AG04450 (cell line): ENCODE results near the gene PRCD. TPM values are rescaled to one million over a fixed set of nuclear protein-coding genes. Genes with fewer than 3 reads are reported as not detected.

Source experiments
- CTCF ChIA-PET: fragments of 300-600, 350-600 bp; formaldehyde crosslinking; extraction: SDS; loops from one replicate; lab custom pipeline; 2022; ENCODE audit warnings: antibody characterized with exemption, inconsistent platforms; lab: Charles Lee
- POLR2A ChIA-PET: fragments of 350-600 bp; formaldehyde crosslinking; extraction: SDS; loops from one replicate; lab custom pipeline; 2021; ENCODE audit warnings: antibody characterized with exemption, inconsistent platforms; lab: Yijun Ruan, JAX
- DNase-seq: peaks from one replicate; pipeline ENCODE4 v3.0.0-alpha.2; 2011; ENCODE audit warnings: low read depth, low spot score
- H3K27ac ChIP-seq: one replicate; pipeline ENCODE4 v1.5.1; 2012; ENCODE audit warnings: low read depth, low read length, control low read depth
- H3K27me3 ChIP-seq: one replicate; pipeline ENCODE4 v1.6.0; 2012; ENCODE audit warnings: low read length; ENCODE audit not compliant: control insufficient read depth, insufficient read depth
- H3K4me3 ChIP-seq: 2 replicates; pipeline ENCODE4 v1.5.1; 2011; ENCODE audit warnings: mild to moderate bottlenecking, low read depth, low read length, control low read depth
- H3K9me3 ChIP-seq: 2 replicates; pipeline ENCODE4 v1.5.1; 2012; ENCODE audit warnings: low read length; ENCODE audit not compliant: control insufficient read depth, insufficient read depth
- polyA minus RNA-seq: library from RNA; depleted of rRNA, polyadenylated mRNA; stranded (reverse); fragments of >200 nt; gene quantifications from 2 replicates; pipeline ENCODE4 v1.2.3, GENCODE V29; 2011; rRNA and poly(A)+ RNA removed
- polyA plus RNA-seq: library from polyadenylated mRNA; depleted of rRNA; stranded (reverse); fragments of >200 nt; gene quantifications from 2 replicates; pipeline ENCODE4 v1.2.3, GENCODE V29; 2011; rRNA removed
- TF ChIP-seq, protein P1 (sequence below): IDR thresholded peaks from 2 replicates; pipeline ENCODE4 v1.5.1; 2011; ENCODE audit warnings: low read depth, low read length, control low read depth, inconsistent platforms

The PRCD gene, protein sequence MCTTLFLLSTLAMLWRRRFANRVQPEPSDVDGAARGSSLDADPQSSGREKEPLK
- 0.69 and 1.9 TPM in 2 replicates for polyA plus RNA-seq
- polyA minus RNA-seq: 0.37 and 0.96 TPM in 2 replicates

DNA sequence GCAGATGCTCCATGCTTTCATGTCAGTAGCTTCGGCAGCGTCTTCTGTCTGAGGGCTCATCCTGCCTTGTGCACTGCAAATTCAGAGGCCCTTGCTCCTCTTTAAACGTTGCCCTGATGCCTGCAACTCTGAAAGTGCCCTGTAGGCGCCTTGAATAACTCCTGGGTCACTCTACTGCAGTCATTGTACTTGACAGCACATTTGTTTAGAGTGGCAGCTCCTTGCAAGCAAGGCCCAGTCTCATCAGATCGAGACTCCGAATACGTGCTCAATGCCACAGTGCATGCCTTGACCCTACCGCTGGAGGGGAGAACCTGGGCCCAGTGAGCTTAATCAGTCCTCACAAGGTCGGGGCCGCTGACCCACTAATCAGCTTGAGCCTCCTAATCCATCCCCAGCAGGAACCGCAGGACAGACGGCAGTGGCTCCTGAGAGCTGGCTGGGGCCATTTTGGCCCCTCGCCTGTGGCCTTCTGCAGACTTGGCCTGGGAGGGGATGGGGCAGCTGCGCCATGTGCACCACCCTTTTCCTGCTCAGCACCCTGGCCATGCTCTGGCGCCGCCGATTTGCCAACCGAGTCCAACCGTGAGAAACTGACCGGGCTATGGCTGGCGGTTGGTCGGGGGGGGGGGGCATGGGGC lies at the start of gene PRCD:
Gene PRCD, plus strand, starts transcription at position 414 of the 641 bp plus-strand sequence. Its CDS starts 98 bp downstream, at position 512.
- no peak for DNase-seq
- POLR2A ChIA-PET: interaction anchor here (0.8 to 1.5 kb wide), 3 partner anchors 10 to 177 kb away, joined by 3 to 8 read pairs (median 5); no protein-coding TSS in a partner anchor
- peak within 1 kb of the TSS; percentile 11 for H3K27ac ChIP-seq
- H3K27me3 ChIP-seq: peaks cover 14% of the 10 kb centered on the region
- H3K9me3 ChIP-seq: no peaks in the 10 kb centered on the region
- CTCF ChIA-PET: interaction anchor here (1.3 to 2.0 kb wide), 4 partner anchors 10 to 84 kb away, joined by 5 to 8 read pairs (median 7); no protein-coding TSS in a partner anchor
- peak within 1 kb of the TSS; percentile 47 for H3K4me3 ChIP-seq
- TF ChIP-seq, protein P1, sequence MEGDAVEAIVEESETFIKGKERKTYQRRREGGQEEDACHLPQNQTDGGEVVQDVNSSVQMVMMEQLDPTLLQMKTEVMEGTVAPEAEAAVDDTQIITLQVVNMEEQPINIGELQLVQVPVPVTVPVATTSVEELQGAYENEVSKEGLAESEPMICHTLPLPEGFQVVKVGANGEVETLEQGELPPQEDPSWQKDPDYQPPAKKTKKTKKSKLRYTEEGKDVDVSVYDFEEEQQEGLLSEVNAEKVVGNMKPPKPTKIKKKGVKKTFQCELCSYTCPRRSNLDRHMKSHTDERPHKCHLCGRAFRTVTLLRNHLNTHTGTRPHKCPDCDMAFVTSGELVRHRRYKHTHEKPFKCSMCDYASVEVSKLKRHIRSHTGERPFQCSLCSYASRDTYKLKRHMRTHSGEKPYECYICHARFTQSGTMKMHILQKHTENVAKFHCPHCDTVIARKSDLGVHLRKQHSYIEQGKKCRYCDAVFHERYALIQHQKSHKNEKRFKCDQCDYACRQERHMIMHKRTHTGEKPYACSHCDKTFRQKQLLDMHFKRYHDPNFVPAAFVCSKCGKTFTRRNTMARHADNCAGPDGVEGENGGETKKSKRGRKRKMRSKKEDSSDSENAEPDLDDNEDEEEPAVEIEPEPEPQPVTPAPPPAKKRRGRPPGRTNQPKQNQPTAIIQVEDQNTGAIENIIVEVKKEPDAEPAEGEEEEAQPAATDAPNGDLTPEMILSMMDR: no peak

DNA sequence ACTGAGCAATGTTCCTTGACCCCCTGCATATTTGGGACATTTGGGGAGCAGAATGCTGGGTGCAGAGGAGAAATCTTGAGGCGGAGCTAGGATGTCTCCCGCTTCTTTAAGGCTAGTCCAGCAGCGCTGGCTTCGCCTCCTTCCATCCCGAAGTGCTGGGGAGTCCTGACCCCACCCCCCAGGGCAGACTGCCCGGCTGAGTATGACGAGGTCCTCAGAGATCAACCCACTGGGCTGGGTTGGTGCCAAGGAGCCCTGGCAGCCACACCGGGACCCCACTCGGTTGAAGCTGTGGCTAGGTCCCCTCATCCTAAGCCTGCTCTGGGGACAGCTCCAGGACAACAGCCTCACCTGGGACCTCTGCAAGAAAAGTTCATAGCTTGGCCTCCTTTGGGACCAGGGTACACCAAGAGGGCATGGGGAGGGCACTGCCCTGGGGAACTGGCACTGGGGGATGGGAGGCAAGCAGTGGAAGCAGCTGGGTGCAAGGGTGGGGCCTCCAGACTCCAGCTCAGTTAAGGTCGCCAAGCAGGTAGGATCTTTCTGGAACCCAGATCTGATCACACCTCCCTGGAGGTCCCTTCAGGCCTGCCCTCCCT lies 49.6 kb upstream of the PRCD start:
- Histone ChIP-seq H3K27me3 (no peaks in the 10 kb centered on the region), H3K4me3 (no peak overlapping the region), H3K27ac (no peak overlapping the region), H3K9me3 (no peaks in the 10 kb centered on the region)
- DNase-seq: no peak
- ChIA-PET CTCF (interaction anchor here (1.1 kb wide), 1 partner anchor 23 kb away, joined by 3 read pairs; no protein-coding TSS in a partner anchor), POLR2A (no interaction called here)
- TF ChIP-seq, protein P1: no peak

DNA sequence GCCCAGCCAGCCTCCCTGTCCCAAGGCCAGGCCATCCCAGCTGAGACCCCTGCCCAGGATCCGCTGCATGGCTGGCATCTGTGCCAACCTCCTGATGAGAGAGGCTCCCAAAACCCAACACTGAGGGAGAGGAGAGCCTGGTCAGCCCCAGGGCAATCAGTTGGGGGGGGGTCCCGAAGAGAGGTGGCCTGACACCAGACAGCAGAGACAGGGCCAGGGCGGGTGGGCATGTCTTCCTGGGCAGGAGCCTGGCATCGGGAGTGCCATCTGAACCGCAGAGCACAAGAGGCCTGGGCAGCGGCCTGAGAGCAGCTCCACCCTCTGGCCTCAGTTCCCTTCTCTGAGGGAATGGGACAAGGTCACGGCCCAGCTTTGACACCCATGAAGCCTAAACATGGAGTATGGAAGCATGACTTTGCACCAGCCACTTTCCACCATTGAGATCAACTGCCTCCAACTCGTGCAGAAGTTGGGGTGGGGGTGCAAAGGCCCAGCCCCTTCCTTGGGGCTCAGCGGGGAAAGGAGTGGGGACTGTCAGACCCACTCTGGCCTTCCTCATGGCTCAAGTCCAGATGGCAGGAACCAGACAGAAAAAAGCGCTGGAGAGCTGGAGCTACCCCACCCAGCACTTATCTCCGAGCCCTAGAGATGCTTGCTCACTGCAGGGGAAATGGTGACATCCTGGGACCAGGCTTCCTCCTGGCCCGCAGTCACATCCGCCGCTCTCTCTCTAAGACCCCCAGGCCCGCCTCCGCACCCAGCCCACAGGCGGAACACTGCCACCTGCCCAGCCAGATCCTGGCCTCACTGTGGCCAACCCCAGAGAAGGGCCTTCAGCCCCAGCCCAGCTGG lies 48.3 kb upstream of the PRCD start:
- ChIA-PET CTCF (interaction anchor here (1.1 kb wide), 1 partner anchor 25 kb away, joined by 3 read pairs; no protein-coding TSS in a partner anchor), POLR2A (no interaction called here)
- H3K4me3 ChIP-seq: no peak overlapping the region
- H3K9me3 ChIP-seq: no peaks in the 10 kb centered on the region
- H3K27ac ChIP-seq: peak overlapping the region; percentile 21
- H3K27me3 ChIP-seq: no peaks in the 10 kb centered on the region
- DNase-seq: no peak
- TF ChIP-seq, protein P1: no peak

DNA sequence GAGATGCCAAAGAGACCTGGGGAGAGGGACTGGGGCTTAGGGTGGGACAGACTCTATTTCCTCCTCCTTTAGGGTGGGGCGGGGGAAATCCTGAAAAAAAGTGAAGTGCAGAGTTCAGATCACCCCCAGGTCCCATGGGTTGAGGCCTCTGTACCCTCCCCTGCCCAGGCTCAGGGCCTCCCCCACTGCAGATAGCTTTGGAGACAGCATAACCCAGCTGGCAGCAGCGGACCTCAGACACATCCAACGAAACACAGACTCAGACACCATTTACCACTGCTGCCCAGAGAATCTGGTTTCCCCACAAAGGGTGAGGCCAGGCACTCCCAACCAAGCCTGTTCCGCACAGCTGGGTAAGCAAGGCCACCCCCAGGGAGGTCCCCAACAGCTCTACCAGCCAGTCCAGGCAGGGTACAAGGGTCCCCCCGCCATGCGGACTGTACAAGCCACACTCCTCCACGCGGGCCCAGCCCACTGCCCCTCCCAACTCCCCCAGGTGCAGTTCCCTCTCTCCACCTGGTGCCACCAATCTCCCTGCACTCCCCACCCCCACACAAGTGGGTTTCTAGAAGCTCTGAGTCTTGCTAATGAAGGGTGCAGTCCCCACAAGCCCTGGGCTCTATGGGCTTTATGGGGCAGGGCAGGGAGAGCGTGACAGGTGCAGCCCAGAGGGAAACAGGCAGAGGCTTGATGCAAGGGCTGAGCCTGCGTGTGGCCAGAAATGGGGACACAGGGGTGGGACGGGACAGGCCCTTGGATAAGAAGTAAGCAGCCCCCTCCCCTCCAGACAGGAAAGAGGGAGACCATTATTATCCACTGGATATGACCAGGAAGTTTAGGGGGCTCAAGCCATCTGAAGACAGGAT lies 47.5 kb upstream of the PRCD start:
- POLR2A ChIA-PET: interaction anchor here (1.0 to 1.3 kb wide), 3 partner anchors 7 to 30 kb away, joined by 3 to 4 read pairs (median 4); no protein-coding TSS in a partner anchor
- peak overlapping the region; percentile 94 for H3K27ac ChIP-seq
- H3K27me3 ChIP-seq: no peaks in the 10 kb centered on the region
- no peaks in the 10 kb centered on the region for H3K9me3 ChIP-seq
- DNase-seq: no peak
- CTCF ChIA-PET: interaction anchor here (0.6 to 2.6 kb wide), 4 partner anchors 15 to 34 kb away, joined by 3 to 8 read pairs (median 6); partner anchors contain the start of gene AANAT
- TF ChIP-seq, protein P1: no peak
- peak overlapping the region; percentile 10; the same call in 1 of the 2 replicates for H3K4me3 ChIP-seq
